BLaER1 (cell line): Measurements from ENCODE around the gene IFI44.

Experiments
- H3K27ac ChIP-seq: shearing (Covaris generic); formaldehyde crosslinking; 2 replicates; pipeline ENCODE4 v1.8.1; 2022
- H3K27me3 ChIP-seq: shearing (Covaris generic); formaldehyde crosslinking; 2 replicates; pipeline ENCODE4 v1.8.1; 2022
- H3K36me3 ChIP-seq: shearing (Covaris generic); formaldehyde crosslinking; 2 replicates; pipeline ENCODE4 v1.8.1; 2022
- H3K4me1 ChIP-seq: shearing (Covaris generic); formaldehyde crosslinking; 2 replicates; pipeline ENCODE4 v1.8.1; 2022
- H3K4me2 ChIP-seq: shearing (Covaris generic); formaldehyde crosslinking; 2 replicates; pipeline ENCODE4 v1.8.1; 2022
- H3K4me3 ChIP-seq: shearing (Covaris generic); formaldehyde crosslinking; 2 replicates; pipeline ENCODE4 v1.8.1; 2022
- H3K9ac ChIP-seq: shearing (Covaris generic); formaldehyde crosslinking; 2 replicates; pipeline ENCODE4 v1.8.1; 2022
- H3K9me3 ChIP-seq: shearing (Covaris generic); formaldehyde crosslinking; 2 replicates; pipeline ENCODE4 v1.8.1; 2022
- H4K20me1 ChIP-seq: shearing (Covaris generic); formaldehyde crosslinking; 2 replicates; pipeline ENCODE4 v1.8.1; 2022
- Cebpa-rat ChIP-seq: shearing (Covaris generic); IDR thresholded peaks from 2 replicates; pipeline ENCODE4 v1.8.1; 2022

The IFI44 gene

DNA sequence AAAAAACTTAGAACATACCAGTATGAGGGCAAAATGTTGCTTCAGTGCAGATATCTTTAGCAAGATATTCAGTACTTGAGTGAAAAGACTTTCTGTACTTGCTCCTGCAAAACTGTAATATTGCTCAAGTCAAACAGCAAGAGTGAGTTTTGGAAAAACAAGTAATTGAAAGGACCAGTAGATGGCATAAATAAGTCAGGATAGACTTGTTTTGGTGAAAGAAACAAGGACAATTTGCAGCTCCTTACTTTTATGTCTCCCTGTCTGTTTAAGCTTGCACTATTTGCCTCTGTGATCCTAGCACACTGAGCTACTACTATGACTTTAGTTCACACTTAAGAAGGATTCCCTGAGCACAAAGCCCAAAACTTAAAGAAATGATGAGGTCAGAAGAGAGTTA lies 39.1 kb downstream of the IFI44 start:
- TF ChIP-seq Cebpa-rat: no peak
- Histone ChIP-seq H3K27me3 (no peaks in the 10 kb centered on the region), H3K4me1 (no peaks in the 10 kb centered on the region), H3K27ac (no peak overlapping the region), H4K20me1 (no peaks in the 10 kb centered on the region), H3K36me3 (no peaks in the 10 kb centered on the region), H3K9me3 (no peaks in the 10 kb centered on the region), H3K4me2 (no peak overlapping the region), H3K9ac (no peak overlapping the region), H3K4me3 (no peak overlapping the region)

DNA sequence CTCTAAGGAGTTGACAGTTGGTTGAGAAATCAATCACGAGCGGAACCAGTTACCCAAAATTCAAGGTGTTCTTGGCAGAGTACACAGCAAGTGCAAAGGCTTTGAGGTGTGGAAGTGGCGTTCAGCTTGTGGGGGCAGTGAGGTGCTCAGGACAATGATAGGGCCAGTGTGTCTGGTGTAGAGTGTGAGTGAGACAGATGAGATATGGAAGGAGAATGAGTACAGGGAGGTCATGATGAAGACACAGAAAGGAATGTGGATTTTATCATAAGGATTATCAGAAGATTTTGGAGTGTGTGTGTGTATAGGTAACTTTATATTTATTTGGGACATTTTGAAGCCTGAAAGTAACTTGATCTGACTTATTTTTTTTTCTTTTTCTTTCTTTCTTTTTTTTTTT lies 40.9 kb downstream of the IFI44 start:
- H3K4me2 ChIP-seq: no peak overlapping the region
- no peaks in the 10 kb centered on the region for H3K4me1 ChIP-seq
- H4K20me1 ChIP-seq: no peaks in the 10 kb centered on the region
- no peaks in the 10 kb centered on the region for H3K9me3 ChIP-seq
- no peaks in the 10 kb centered on the region for H3K27me3 ChIP-seq
- H3K9ac ChIP-seq: no peak overlapping the region
- TF ChIP-seq Cebpa-rat: no peak
- H3K36me3 ChIP-seq: no peaks in the 10 kb centered on the region
- no peak overlapping the region for H3K27ac ChIP-seq
- H3K4me3 ChIP-seq: no peak overlapping the region

DNA sequence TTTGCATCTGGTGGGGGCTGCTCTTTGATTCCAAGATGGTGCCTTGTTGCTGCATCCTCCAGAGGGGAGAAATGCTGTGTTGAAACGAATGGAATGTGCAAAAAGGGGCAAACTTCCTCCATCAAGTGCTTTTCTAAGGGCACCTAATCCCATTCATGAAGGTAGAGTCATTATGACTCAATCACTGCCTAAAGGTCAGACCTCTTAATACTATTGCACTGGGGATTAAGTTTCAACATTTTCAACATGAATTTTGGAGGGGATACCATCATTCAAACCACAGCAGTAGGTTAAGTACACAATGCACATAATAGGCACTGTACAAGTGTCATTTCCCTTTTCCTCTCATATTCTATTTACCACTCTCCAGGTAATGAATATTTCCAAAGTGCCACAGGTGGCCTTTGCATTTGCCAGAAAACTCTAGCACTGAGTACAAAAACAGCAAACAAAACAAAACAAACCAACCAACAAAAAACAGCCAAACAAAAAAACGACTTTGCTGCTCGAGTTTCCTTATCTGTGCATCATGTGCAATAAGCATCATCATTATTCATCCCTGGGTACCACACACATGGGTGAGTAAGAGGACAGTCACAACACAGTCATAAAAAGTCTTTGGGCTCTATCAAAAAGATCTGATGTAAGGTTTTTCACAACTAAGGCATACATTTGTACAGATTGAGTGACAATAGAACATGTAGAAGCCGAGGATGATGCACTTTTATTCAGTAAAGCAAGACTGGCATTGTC lies 42.5 kb downstream of the IFI44 start:
- H3K4me2 ChIP-seq: no peak overlapping the region
- H3K36me3 ChIP-seq: no peaks in the 10 kb centered on the region
- no peak overlapping the region for H3K4me3 ChIP-seq
- H3K27me3 ChIP-seq: no peaks in the 10 kb centered on the region
- no peaks in the 10 kb centered on the region for H3K4me1 ChIP-seq
- no peaks in the 10 kb centered on the region for H3K9me3 ChIP-seq
- H4K20me1 ChIP-seq: no peaks in the 10 kb centered on the region
- H3K9ac ChIP-seq: no peak overlapping the region
- no peak overlapping the region for H3K27ac ChIP-seq
- no peak for TF ChIP-seq Cebpa-rat

DNA sequence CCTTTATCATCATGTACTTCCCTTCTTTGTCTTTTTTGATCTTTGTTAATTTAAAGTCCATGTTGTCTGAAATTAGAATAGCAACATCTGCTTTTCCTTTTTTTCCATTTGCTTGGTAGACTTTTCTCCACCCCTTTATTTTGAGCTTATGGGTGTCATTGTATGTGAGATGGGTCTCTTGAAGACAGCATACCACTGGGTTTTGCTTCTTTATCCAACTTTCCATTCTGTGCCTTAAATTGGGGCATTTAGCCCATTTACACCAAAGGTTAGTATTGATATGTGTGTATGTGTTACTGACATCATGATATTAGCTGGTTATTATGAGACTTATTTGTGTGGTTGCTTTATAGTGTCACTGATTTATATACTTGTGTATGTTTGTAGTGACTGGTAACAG lies 50.2 kb downstream of the IFI44 start:
- Histone ChIP-seq H3K9ac (no peak overlapping the region), H4K20me1 (no peaks in the 10 kb centered on the region), H3K36me3 (no peaks in the 10 kb centered on the region), H3K9me3 (peaks cover 19% of the 10 kb centered on the region), H3K4me2 (no peak overlapping the region), H3K4me1 (no peaks in the 10 kb centered on the region), H3K4me3 (no peak overlapping the region), H3K27ac (no peak overlapping the region), H3K27me3 (no peaks in the 10 kb centered on the region)
- no peak for TF ChIP-seq Cebpa-rat

- Histone ChIP-seq H3K36me3 (no peaks in the 10 kb centered on the region), H4K20me1 (no peaks in the 10 kb centered on the region), H3K4me1 (no peaks in the 10 kb centered on the region), H3K4me2 (no peak overlapping the region), H3K9me3 (peaks cover 19% of the 10 kb centered on the region), H3K9ac (no peak overlapping the region), H3K27ac (no peak overlapping the region), H3K4me3 (no peak overlapping the region), H3K27me3 (no peaks in the 10 kb centered on the region)
- no peak for TF ChIP-seq Cebpa-rat
Observed at GRCh38 chr1:78702426-78702825, 52.8 kb downstream of the IFI44 start.

DNA sequence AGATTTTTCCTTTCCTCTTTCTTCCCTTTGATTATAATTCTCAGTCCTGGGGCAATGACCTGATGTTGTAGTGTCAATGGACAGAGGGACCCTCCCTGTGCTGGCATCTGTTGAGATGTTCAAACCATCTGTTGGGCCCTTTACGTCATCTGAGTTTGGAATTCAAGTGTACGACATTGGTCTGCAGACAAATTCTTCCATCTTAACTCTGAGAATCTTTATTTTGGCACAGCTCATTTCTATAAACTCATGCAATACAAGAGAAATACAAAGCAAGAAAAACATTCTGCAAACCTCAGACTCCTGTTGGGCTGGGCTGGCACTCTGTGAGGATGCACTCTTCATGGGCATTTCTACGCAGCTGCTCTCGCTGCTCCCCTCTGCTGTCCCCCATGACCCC lies 54.2 kb downstream of the IFI44 start:
- H3K27me3 ChIP-seq: no peaks in the 10 kb centered on the region
- TF ChIP-seq Cebpa-rat: no peak
- no peak overlapping the region for H3K27ac ChIP-seq
- H3K4me3 ChIP-seq: no peak overlapping the region
- H3K4me2 ChIP-seq: no peak overlapping the region
- H3K9ac ChIP-seq: no peak overlapping the region
- H3K4me1 ChIP-seq: no peaks in the 10 kb centered on the region
- H4K20me1 ChIP-seq: no peaks in the 10 kb centered on the region
- peaks cover 17% of the 10 kb centered on the region for H3K9me3 ChIP-seq
- no peaks in the 10 kb centered on the region for H3K36me3 ChIP-seq

DNA sequence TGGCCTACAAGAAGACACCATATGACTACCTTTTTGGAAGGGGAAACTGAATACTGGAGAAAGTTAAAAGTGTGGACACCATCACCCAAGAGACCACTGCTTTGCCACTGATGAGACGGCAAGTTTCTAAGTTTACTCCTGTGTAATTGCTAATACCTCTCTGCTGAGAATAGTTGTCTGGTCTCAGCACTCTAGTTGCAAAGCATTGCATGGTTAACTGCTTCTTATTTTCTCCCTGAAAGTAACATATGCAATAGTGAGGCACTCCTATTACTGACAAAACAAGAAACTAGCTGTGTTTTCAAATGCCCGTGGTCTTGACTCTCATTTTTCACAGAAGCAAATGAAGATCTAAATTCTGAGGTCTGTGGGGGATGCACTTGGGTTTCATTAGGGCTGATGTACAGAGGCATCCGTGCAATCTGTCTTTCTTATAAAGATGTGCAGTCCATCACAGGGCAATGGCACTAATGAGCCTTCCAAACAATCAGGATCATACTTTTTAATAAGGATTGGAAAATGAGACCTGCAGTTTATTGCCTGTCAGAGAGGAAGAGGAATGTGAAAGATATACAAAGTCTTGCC lies 62.9 kb downstream of the IFI44 start:
- H3K36me3 ChIP-seq: no peaks in the 10 kb centered on the region
- H3K4me2 ChIP-seq: no peak overlapping the region
- H3K9me3 ChIP-seq: no peaks in the 10 kb centered on the region
- H4K20me1 ChIP-seq: no peaks in the 10 kb centered on the region
- H3K27me3 ChIP-seq: no peaks in the 10 kb centered on the region
- no peak overlapping the region for H3K4me3 ChIP-seq
- no peak overlapping the region for H3K27ac ChIP-seq
- H3K4me1 ChIP-seq: no peaks in the 10 kb centered on the region
- no peak for TF ChIP-seq Cebpa-rat
- no peak overlapping the region for H3K9ac ChIP-seq

DNA sequence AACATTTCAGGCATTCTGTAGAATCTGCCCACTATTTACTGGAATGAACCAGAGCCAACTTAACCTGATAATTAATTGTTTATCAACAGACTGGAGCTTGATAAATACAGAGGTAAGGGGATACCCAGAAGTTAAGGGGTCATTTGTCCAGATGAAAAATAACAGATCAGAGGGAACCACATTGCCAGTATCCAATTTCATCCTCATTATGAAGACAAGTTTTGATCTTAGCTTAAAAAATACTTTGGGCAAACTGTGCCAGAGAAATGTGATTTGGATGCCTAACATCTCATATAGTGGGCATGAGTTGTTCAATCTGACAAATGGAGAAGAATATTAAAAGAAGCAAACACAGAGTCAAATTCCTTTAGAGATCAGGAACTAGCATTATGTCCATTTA lies 63.7 kb downstream of the IFI44 start:
- Histone ChIP-seq H3K27ac (no peak overlapping the region), H3K36me3 (no peaks in the 10 kb centered on the region), H3K9me3 (no peaks in the 10 kb centered on the region), H3K4me2 (no peak overlapping the region), H3K4me1 (no peaks in the 10 kb centered on the region), H3K4me3 (no peak overlapping the region), H3K9ac (no peak overlapping the region), H4K20me1 (no peaks in the 10 kb centered on the region), H3K27me3 (no peaks in the 10 kb centered on the region)
- no peak for TF ChIP-seq Cebpa-rat
